ENCODE results near the gene NRBP1. TPM values are rescaled to one million over a fixed set of nuclear protein-coding genes. Genes with fewer than 3 reads are reported as not detected.

The NRBP1 gene
- 126 TPM for total RNA-seq

DNA sequence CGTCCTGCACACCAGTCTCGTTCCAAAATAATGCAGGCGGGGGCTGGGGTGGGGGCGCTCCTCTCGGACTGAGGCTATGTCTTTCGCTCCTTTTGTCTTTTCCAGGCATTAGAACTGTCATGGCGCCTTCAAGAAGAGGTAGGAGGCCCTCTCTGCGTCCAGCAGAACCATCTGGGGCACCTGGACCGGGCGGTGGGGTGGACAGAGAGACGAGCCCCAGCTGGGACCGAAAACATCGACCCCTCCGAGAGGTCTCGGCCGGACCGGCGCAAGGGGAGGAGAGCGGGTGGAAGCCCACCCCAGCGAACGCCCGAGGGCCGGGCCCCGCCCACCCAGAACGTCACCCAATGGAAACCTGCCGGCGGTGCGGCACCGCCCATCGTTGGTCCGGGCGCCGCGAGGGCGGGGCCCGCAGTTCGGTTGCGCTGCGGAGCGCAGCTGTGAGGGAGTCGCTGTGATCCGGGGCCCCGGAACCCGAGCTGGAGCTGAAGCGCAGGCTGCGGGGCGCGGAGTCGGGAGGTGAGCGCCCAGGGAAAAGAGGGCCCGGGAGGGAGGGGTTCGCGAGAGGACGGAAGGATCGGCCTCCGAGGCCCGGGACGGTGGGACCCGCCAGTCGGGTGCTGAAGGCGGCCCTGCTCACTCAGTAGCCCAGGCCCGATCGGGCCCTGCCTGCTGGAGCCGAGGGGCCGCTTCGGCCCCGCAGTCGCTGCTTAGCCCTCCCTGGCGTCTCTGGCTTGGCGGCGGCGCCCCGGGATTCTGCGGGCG lies at the start of gene NRBP1:
Gene NRBP1 (plus strand): TSS at position 419 of the 765 bp plus-strand sequence. CDS start 4,643 bp downstream, outside the sequence.
- Histone ChIP-seq H3K4me3 (ENCODE audit: low read length) (peak within 1 kb of the TSS; percentile 92), H3K4me1 (ENCODE audit: insufficient read depth, low read length) (peaks cover 34% of the 10 kb centered on the region), H3K27me3 (ENCODE audit: insufficient read depth, low read length) (no peaks in the 10 kb centered on the region), H3K9me3 (ENCODE audit: low read depth, low read length) (no peaks in the 10 kb centered on the region)

DNA sequence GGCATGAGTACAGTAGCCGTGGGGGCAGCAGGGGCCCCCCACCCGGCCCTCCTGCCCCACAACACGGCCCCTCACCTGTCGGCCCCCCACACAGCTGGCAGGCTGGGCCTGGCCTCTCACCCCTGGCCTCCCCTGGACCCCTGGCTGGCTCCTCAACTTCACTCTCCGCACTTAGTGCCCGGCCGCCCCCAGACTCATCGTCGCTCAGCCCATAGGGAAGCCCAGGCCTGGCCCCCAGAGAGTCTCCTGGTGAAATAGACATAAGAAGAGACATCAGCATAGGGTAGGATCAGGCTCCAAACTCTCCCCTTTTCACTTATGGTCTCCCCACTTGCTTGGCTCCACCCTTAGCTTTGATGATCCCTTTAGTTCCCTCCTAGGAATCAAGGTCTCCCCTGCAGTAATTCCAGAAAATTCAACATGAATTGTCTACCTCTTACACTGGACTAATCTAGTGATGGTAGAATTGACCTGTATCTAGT lies 49.6 kb upstream of the NRBP1 start:
- Histone ChIP-seq H3K9me3 (ENCODE audit: low read depth, low read length) (no peaks in the 10 kb centered on the region), H3K27me3 (ENCODE audit: insufficient read depth, low read length) (no peaks in the 10 kb centered on the region), H3K4me3 (ENCODE audit: low read length) (no peak overlapping the region), H3K4me1 (ENCODE audit: insufficient read depth, low read length) (peaks cover 25% of the 10 kb centered on the region)

DNA sequence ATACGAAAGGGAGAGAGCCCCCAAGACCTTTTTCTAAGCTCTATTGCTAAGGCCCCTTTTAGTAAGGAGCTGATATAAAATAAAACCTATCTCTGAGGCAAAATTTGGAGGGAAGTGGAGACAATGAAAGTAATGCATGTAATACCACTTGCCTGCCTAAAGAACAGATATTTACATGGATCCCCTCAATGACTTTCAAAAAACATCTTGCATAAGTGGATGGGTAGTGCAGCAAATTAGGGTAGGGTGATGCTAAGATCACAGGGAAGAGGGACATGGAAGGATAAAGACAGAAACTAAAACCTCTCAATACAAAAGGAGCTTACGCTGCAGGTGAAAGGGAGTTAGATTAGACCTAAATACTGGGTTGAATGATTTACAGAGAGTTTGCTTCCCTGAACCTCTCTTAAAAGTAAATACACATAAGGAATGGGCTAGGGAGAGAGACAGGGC lies 49.0 kb upstream of the NRBP1 start:
- H3K4me1 ChIP-seq (ENCODE audit: insufficient read depth, low read length) = peaks cover 25% of the 10 kb centered on the region
- H3K4me3 ChIP-seq (ENCODE audit: low read length) = peak overlapping the region; percentile 58
- no peaks in the 10 kb centered on the region for H3K9me3 ChIP-seq (ENCODE audit: low read depth, low read length)

DNA sequence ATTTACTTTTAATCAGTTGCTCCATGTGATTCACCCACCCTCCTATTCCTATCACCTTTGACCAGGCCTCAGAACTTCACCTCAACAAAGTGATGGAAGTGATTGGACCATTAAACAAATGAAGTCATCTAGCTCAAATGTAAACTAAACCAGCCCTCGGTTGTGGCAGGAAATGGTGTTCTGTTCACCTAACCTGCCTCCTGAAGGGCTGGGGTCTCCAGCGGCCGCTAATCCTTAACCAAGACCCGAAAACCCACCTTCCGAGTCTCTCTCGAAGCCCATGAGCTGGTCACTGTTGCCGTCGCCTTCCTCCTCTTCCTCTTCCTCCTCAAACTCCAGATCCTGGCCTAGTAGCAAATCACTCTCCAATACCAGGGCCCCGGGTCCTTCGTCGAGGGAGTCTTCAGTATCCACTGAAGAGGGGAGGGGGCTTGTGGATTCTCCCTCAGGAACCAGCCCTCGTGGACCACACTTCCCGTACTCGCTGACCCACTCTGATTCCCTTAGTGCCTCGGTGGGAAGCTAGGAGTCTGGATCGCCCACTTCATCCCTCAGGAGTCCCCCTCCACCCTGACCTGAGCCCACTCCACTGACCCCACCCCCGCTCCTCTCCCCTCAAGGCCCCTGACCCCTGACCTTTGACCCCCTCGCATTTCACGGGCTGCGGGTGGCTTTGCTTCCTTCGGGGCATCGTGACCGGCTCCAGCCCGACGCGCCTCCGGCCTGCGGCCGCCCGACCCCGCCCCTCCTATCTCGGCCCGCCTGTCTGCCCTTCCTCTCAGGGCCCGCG lies 48.4 kb upstream of the NRBP1 start:
- Histone ChIP-seq H3K4me3 (ENCODE audit: low read length) (peak overlapping the region; percentile 58), H3K4me1 (ENCODE audit: insufficient read depth, low read length) (peaks cover 25% of the 10 kb centered on the region), H3K27me3 (ENCODE audit: insufficient read depth, low read length) (no peaks in the 10 kb centered on the region), H3K9me3 (ENCODE audit: low read depth, low read length) (no peaks in the 10 kb centered on the region)

More for the DNA sequence above, 49.0 kb upstream of the NRBP1 start:
- no peaks in the 10 kb centered on the region for H3K27me3 ChIP-seq (ENCODE audit: insufficient read depth, low read length)

DNA sequence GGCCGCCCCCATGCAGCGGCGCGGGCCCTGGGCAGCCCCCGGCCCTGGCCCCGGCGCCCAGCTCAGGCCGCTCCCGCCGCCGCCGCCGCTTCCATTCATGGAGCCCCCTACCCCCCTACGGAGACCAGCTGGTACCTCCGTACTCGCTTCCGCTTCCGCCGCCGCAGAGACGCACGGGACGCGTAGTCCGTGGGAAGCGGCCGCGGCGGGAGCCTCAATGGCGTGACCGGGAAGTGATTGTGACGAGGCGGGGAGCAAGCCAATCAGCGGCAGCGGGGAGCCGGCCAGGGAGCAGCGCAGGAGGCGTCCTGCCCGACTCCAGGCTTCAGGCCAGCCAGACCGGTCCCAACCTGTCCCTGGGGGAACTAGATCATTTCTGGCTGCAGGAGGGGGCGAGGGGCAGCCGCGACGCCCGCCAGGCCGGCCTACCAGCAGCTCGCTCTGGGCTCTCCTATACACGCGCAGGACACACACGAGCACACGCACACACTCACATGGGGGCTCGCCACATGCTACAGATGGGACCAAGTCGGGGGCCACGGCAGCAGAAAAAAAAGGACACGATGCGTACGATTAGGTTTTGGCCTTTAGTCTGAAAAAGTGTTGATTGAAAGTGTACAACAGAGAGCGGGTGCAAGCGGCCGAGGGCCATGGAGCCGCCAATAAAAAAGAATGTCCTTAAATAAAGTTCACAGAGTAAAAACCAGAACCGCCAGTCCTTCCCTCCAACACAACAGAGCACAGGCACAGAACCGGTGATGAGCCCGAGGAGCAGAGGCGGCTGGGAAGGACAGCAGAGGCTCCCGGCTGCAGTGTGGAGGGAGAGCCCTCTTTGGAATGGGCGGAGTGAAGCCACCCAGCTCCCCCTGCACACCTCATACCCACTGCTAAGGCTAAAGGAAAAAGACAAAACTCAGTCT lies 47.5 kb upstream of the NRBP1 start, which contains the start of gene ZNF513:
Gene ZNF513 (minus strand): TSS at position 109 of the 920 bp plus-strand sequence. CDS start 208 bp downstream, outside the sequence.
- H3K9me3 ChIP-seq (ENCODE audit: low read depth, low read length) = no peaks in the 10 kb centered on the region
- H3K4me3 ChIP-seq (ENCODE audit: low read length) = peak within 1 kb of the TSS; percentile 58
- no peaks in the 10 kb centered on the region for H3K27me3 ChIP-seq (ENCODE audit: insufficient read depth, low read length)
- peaks cover 25% of the 10 kb centered on the region for H3K4me1 ChIP-seq (ENCODE audit: insufficient read depth, low read length)

DNA sequence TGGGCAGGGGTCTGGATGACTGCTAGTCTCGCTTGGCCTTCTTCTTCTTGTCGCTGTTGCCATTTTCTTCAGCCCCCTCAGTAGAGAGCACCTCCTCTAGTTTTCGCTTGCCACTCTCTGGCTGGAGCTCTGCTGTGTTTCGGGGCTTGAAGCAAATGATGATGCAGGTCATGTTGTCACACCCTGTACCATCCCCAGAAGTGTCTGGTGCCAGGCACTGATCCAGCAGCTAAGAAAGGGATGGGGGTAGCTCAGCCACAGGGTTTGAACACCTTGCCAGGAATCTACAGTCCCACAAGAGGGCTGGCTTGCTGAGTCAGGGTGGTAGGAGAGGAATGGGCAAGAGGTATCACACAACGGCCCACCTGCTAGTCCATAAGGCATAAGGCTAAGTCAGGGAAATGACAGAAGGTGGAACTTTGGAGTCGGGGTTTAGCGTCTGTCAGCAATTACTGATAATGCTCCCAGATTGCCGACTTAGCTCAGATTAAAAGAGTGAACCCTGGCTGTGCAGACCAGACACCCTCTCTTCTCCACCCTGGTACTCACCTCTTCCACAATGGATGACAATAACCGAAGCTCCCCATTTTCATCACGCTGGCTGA lies 46.8 kb upstream of the NRBP1 start:
- Histone ChIP-seq H3K9me3 (ENCODE audit: low read depth, low read length) (no peaks in the 10 kb centered on the region), H3K4me3 (ENCODE audit: low read length) (no peak overlapping the region), H3K27me3 (ENCODE audit: insufficient read depth, low read length) (no peaks in the 10 kb centered on the region), H3K4me1 (ENCODE audit: insufficient read depth, low read length) (peaks cover 25% of the 10 kb centered on the region)

DNA sequence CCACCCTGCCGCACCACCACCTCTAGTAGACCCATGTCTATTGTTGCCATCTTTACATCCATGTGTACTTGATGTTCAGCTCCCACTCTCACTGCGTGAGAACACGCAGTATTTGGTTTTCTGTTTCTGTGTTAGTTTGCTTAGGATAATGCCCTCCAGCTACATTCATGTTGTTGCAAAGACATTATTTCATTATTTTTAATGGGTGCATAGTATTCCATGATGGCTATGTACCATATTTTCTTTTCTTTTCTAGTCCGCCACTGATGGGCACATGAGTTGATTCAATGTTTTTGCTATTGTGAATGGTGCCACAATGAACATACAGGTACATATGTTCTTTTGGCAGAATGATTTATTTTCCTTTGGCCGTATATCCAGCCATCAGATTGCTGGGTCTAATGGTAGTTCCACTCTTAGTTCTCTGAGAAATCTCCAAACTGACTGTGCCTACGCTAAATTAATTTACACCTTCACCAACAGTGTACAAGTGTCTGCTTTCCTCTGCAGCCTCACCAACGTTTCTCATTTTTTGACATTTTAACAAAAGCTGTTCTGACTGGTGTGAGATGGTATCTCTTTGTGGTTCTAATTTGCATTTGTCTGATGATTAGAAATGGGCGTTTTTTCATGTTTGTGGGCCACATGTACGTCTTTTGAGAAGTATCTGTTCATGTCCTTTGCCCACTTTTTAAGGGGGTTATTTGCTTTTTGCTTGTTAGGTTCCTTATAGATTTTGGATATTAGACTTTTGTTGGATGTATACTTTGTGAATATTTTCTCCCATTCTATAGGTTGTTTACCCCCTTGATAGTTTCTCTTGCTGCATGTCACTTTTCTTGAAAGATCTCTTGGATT lies 37.4 kb upstream of the NRBP1 start:
- peaks cover 7% of the 10 kb centered on the region for H3K4me1 ChIP-seq (ENCODE audit: insufficient read depth, low read length)
- H3K9me3 ChIP-seq (ENCODE audit: low read depth, low read length) = no peaks in the 10 kb centered on the region
- H3K27me3 ChIP-seq (ENCODE audit: insufficient read depth, low read length) = no peaks in the 10 kb centered on the region
- no peak overlapping the region for H3K4me3 ChIP-seq (ENCODE audit: low read length)

DNA sequence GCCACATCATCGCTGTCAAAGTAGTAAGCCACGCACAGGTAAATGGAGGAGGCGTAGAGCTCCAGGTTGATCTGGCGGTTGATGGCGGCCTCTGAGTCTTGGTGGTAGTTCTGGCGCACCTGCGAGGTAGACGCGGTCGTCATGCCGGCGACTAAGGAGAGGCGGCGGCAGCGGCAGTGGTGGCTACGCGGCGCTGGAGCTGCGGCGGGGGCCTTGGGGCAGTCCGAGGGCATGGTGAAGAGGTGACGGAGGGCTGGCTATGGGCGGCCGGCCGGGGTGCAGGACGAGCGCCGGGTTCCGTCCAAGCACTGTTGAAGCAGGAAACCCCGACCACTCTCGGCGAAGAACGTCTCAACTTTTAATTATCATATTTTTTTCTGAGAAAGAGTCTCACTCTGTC lies 35.2 kb upstream of the NRBP1 start:
- Histone ChIP-seq H3K9me3 (ENCODE audit: low read depth, low read length) (no peaks in the 10 kb centered on the region), H3K4me1 (ENCODE audit: insufficient read depth, low read length) (peaks cover 7% of the 10 kb centered on the region), H3K4me3 (ENCODE audit: low read length) (no peak overlapping the region), H3K27me3 (ENCODE audit: insufficient read depth, low read length) (no peaks in the 10 kb centered on the region)

DNA sequence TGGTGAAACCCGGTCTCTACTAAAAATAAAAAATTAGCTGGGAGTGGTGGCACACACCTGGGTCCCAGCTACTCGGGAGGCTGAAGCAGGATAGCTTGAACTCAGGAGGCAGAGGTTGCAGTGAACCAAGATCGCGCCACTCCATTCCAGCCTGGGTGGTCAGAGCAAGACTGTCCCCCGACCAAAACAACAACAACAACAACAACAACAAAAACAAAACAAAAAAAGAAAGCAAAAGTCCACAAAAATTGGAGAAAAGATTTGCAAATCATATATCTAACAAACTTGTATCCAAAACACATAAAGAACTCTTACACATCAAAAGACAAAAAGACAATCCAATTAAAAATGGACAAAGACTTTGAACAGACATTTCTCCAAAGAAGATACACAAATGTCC lies 29.5 kb upstream of the NRBP1 start:
- peaks cover 3% of the 10 kb centered on the region for H3K4me1 ChIP-seq (ENCODE audit: insufficient read depth, low read length)

DNA sequence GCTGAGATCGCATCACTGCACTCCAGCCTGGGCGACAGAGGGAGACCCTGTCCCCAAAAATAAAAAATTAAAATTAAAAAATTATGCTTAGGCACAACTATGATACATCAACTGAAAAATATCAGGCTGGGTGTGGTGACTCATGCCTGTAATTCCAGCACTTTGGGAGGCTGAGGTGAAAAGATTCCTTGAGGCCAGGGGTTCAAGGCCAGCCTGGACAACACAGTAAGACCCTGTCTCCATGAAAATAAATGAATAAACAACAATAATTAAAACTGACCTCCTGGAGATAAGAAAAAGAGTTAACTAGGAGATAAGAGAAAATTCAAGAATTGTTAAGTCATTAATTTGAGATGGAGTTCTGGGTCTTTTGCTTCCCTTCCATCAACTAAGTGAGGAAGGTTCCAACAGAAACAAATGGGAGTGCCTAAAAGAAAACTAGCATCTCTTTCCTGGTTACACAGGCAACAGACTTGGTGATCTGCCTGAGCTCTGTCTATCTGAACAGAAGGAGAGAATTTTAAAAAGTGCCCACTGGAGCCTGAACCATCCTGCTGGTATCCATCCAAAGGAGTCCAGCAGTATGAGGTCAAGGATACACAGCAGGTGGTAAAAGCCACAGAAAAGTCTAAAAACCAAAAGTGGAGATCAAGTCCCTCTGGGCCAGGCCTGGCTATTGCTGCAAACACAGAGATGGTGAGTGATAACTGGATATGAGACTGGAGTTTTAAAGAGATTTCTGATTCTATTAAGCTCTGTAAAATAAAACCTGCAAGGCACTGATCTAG lies 27.9 kb upstream of the NRBP1 start:
- no peak overlapping the region for H3K4me3 ChIP-seq (ENCODE audit: low read length)
- H3K9me3 ChIP-seq (ENCODE audit: low read depth, low read length) = no peaks in the 10 kb centered on the region
- peaks cover 3% of the 10 kb centered on the region for H3K4me1 ChIP-seq (ENCODE audit: insufficient read depth, low read length)
- no peaks in the 10 kb centered on the region for H3K27me3 ChIP-seq (ENCODE audit: insufficient read depth, low read length)

More for the DNA sequence above, 29.5 kb upstream of the NRBP1 start:
- H3K27me3 ChIP-seq (ENCODE audit: insufficient read depth, low read length) = no peaks in the 10 kb centered on the region
- no peaks in the 10 kb centered on the region for H3K9me3 ChIP-seq (ENCODE audit: low read depth, low read length)
- no peak overlapping the region for H3K4me3 ChIP-seq (ENCODE audit: low read length)

DNA sequence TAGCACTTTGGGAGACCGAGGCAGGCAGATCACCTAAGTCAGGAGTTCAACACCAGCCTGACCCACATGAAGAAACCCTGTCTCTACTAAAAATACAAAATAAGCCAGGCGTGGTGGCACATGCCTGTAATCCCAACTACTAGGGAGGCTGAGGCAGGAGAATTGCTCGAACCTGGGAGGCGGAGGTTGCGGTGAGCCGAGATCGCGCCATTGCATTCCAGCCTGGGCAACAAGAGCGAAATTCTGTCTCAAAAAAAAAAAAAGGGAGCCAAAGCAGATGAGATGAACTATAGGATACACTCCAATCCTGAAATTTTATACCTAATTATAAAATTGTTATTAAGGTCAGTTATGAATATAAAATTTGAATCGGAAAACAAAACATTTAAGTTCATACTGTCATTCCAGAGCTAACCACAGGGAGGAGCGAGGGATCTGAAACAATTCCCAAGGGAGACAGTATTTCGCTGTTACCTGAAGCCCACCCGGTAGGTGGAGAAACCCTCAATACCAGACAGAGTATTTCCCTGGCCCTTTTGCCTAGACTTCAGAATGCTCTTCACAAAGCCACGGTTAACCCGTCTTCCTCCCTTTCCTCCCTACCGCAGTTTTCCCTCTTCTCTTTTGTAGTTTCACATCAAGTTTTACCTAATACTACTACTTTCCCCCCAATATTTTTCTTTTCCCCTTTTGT lies 20.5 kb upstream of the NRBP1 start:
- H3K4me3 ChIP-seq (ENCODE audit: low read length) = no peak overlapping the region

DNA sequence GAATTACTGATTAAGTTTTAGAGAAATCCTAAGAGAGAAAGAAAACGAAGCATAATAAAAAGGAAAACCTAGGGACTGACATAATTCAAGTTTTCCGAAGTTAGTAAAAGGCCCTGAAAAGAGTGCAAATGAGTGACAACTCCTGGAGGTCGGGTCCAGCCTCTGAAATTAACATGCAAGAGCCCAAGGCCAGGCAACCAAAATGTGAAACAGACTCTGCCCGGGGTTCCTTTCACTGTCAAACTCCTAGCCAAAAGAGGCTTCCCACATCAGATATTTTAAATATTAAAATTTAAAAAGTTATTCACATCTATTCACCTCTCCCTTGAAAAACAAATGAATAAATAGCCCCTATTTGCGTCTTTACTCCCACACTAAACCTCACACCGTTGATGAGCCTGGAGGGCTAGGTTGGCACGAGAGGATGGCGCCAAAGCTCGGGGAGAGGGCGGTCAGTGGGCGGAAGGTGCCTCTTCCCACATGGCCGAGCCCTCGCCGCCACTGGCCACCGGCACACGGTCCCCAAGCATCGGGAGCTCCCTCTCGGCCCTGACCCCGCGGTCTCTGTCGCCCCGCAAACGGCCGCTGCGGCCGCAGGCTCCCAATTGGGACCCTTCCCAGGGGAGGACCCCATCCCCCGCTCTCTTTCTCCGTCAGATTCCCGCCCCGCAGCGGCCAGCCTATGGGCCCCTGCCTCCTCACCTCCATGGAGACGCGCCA lies 19.7 kb upstream of the NRBP1 start:
- peak overlapping the region; percentile 97 for H3K4me3 ChIP-seq (ENCODE audit: low read length)
- peaks cover 26% of the 10 kb centered on the region for H3K4me1 ChIP-seq (ENCODE audit: insufficient read depth, low read length)
- no peaks in the 10 kb centered on the region for H3K27me3 ChIP-seq (ENCODE audit: insufficient read depth, low read length)
- H3K9me3 ChIP-seq (ENCODE audit: low read depth, low read length) = no peaks in the 10 kb centered on the region

More for the DNA sequence above, 20.5 kb upstream of the NRBP1 start:
- Histone ChIP-seq H3K4me1 (ENCODE audit: insufficient read depth, low read length) (peaks cover 29% of the 10 kb centered on the region), H3K27me3 (ENCODE audit: insufficient read depth, low read length) (no peaks in the 10 kb centered on the region), H3K9me3 (ENCODE audit: low read depth, low read length) (no peaks in the 10 kb centered on the region)
